RWPE2 (cell line): ENCODE measurements around the gene CTNNA2.

Source experiments
- ATAC-seq: fragments of 200-7000 bp; cut with Tn5 transposase; 3 replicates; pipeline ENCODE4 v1.9.1; 2021; ENCODE audit warnings: low read depth
- DNase-seq: peaks from one replicate; pipeline ENCODE4 v3.0.0-alpha.2; 2020; ENCODE audit warnings: low spot score
- H3K27ac ChIP-seq: fragments of 450-650 bp; 2 replicates; pipeline ENCODE4 v1.5.1; 2017; ENCODE audit warnings: mild to moderate bottlenecking; ENCODE audit not compliant: poor library complexity, severe bottlenecking
- H3K27me3 ChIP-seq: fragments of 250-450 bp; sonication (Bioruptor Pico); 2 replicates; pipeline ENCODE4 v1.5.1; 2021; ENCODE audit warnings: mild to moderate bottlenecking, moderate library complexity; ENCODE audit not compliant: insufficient read depth, poor library complexity, severe bottlenecking
- H3K36me3 ChIP-seq: fragments of 250-450 bp; sonication (Bioruptor Pico); 2 replicates; pipeline ENCODE4 v1.5.1; 2020; ENCODE audit warnings: low read depth, mild to moderate bottlenecking, moderate library complexity
- H3K4me1 ChIP-seq: fragments of 250-450 bp; sonication (Bioruptor Pico); 2 replicates; pipeline ENCODE4 v1.5.1; 2021; ENCODE audit warnings: mild to moderate bottlenecking, moderate library complexity; ENCODE audit not compliant: insufficient read depth, poor library complexity, severe bottlenecking
- H3K4me3 ChIP-seq: fragments of 250-450 bp; sonication (Bioruptor Pico); 2 replicates; pipeline ENCODE4 v1.5.1; 2021; ENCODE audit warnings: mild to moderate bottlenecking, moderate library complexity; ENCODE audit not compliant: severe bottlenecking
- H3K9me3 ChIP-seq: fragments of 250-450 bp; sonication (Bioruptor Pico); 2 replicates; pipeline ENCODE4 v1.5.1; 2021; ENCODE audit warnings: mild to moderate bottlenecking, moderate library complexity; ENCODE audit not compliant: severe bottlenecking
- TF ChIP-seq, protein P1 (sequence below): fragments of 450-650 bp; IDR thresholded peaks from one replicate; pipeline ENCODE4 v1.5.1; 2017; ENCODE audit warnings: mild to moderate bottlenecking, moderate library complexity; ENCODE audit not compliant: poor library complexity, severe bottlenecking

The CTNNA2 gene

DNA sequence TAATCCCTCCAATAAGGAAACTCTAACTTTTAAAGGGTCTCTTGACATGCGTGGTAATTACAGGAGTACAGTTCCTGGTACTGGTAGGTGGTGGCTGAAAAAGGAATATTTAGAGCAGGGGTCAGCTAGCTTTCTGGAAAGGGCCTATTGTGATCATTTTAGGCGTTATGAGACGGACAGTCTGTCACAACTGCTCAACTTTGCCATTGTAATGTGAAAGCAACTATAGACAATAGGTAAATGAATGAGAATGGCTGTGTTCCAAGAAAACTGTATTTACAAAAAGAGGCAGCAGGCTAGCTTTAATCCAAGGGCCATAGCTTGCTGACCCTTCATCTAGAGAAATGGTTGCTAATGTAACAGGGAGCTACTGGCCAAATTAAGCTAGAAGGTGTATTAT lies 969.4 kb downstream of the CTNNA2 start:
- Histone ChIP-seq H3K4me1 (no peaks in the 10 kb centered on the region), H3K4me3 (no peak overlapping the region), H3K27me3 (no peaks in the 10 kb centered on the region), H3K27ac (no peak overlapping the region), H3K9me3 (no peaks in the 10 kb centered on the region), H3K36me3 (no peaks in the 10 kb centered on the region)
- TF ChIP-seq, protein P1, sequence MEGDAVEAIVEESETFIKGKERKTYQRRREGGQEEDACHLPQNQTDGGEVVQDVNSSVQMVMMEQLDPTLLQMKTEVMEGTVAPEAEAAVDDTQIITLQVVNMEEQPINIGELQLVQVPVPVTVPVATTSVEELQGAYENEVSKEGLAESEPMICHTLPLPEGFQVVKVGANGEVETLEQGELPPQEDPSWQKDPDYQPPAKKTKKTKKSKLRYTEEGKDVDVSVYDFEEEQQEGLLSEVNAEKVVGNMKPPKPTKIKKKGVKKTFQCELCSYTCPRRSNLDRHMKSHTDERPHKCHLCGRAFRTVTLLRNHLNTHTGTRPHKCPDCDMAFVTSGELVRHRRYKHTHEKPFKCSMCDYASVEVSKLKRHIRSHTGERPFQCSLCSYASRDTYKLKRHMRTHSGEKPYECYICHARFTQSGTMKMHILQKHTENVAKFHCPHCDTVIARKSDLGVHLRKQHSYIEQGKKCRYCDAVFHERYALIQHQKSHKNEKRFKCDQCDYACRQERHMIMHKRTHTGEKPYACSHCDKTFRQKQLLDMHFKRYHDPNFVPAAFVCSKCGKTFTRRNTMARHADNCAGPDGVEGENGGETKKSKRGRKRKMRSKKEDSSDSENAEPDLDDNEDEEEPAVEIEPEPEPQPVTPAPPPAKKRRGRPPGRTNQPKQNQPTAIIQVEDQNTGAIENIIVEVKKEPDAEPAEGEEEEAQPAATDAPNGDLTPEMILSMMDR = no peak
- DNase-seq (no peak), ATAC-seq (no peak)

DNA sequence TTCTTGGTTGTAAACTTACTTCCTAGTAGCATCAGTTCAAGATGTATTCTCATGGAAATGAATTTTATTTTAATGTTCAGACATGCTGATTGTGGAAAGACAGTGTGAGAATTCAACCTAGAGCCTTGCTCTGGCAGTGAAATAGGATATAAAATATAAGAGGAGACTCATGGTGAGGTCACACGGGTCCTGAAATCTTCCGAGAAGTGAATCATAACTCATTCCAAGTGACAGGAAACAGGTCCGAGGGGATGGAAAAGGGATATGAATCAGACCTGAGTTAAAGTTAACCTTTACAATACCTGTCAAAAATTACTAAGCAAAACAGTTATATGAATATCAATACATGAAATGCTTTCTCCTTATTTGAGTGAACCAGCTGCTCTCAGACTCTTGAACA lies 976.9 kb downstream of the CTNNA2 start:
- DNase-seq (no peak), ATAC-seq (peak; percentile 99)
- Histone ChIP-seq H3K4me3 (no peak overlapping the region), H3K9me3 (no peaks in the 10 kb centered on the region), H3K36me3 (no peaks in the 10 kb centered on the region), H3K27me3 (no peaks in the 10 kb centered on the region), H3K4me1 (peaks cover 24% of the 10 kb centered on the region), H3K27ac (peak overlapping the region; percentile 82)
- TF ChIP-seq, protein P1 = no peak

DNA sequence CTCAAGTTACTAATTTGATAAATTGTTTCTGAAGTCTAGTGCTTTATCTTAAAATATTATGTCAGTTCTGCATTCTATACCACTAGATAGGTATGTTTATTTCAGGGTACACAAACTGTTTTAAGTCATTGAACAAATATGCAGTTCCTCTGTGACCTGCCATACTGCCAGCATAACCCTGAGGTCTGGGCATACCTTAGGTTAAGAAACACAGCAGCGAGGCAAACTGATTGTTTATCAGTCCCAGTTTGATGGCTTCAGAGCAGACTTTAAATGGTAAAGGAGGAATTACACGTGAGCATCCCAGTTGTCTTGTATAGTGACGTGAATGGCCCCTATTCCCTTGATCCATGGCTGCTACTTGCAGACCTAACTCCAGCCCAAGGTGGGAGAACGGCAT lies 978.1 kb downstream of the CTNNA2 start:
- no peak for ATAC-seq
- no peaks in the 10 kb centered on the region for H3K36me3 ChIP-seq
- no peak for DNase-seq
- no peaks in the 10 kb centered on the region for H3K27me3 ChIP-seq
- peak overlapping the region; percentile 82 for H3K27ac ChIP-seq
- H3K4me3 ChIP-seq = no peak overlapping the region
- H3K4me1 ChIP-seq = peaks cover 24% of the 10 kb centered on the region
- TF ChIP-seq, protein P1 = no peak
- no peaks in the 10 kb centered on the region for H3K9me3 ChIP-seq

DNA sequence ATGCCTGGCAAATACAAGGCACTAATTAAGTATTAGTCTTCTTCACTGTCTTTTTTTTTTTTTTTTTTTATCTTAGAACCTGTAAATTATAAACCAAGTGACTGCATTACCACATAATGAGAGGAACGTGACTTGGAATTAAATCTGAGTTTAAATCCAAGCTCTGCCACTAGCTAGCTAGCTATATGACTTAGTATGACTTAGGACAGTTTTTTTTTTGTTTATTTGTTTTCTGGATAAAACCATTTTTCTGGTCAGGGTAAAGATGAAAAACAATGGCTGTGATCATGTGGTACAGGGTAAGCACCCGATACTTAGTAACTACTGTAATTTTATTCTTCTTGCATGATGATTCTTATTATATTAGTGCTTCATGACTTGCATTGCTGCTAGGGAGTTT lies 983.5 kb downstream of the CTNNA2 start:
- no peaks in the 10 kb centered on the region for H3K36me3 ChIP-seq
- TF ChIP-seq, protein P1 = no peak
- H3K27me3 ChIP-seq = no peaks in the 10 kb centered on the region
- no peak for DNase-seq
- ATAC-seq = 0 out of 3 replicates have a peak, but pooled peaks have one; percentile 22
- H3K9me3 ChIP-seq = no peaks in the 10 kb centered on the region
- H3K4me1 ChIP-seq = peaks cover 14% of the 10 kb centered on the region
- no peak overlapping the region for H3K4me3 ChIP-seq
- peak overlapping the region; percentile 57 for H3K27ac ChIP-seq

DNA sequence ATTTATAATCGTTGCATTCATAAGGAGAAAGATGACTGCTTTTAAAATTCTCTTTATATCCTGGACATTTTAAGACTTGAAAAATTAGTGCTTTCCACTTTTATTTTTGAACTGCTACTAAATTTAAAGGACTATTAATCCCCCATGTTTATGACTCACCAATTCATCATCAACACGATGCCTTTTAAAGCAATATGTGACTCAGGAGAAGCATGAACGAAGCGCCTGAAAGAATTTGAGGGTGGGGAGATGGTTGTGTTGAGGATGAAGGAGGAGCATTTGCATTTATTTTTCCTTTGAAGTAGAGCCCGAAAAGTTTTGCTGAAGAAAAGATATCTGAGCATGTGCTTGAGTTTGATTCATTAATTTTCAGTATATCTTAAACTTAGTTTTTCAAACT lies 983.9 kb downstream of the CTNNA2 start:
- DNase-seq = no peak
- H3K4me3 ChIP-seq = no peak overlapping the region
- ATAC-seq = peak; percentile 98
- no peaks in the 10 kb centered on the region for H3K9me3 ChIP-seq
- no peaks in the 10 kb centered on the region for H3K27me3 ChIP-seq
- TF ChIP-seq, protein P1 = no peak
- H3K27ac ChIP-seq = peak overlapping the region; percentile 57
- peaks cover 14% of the 10 kb centered on the region for H3K4me1 ChIP-seq
- no peaks in the 10 kb centered on the region for H3K36me3 ChIP-seq
